Vagina (tissue), 2 donors: ENCODE measurements around the gene LRIT3. TPM values are rescaled to one million over a fixed set of nuclear protein-coding genes. Genes with fewer than 3 reads are reported as not detected.

Source experiments
- DNase-seq, 2 donors: peaks; one replicate each; pipeline ENCODE4 v3.0.0-alpha.2; 2017; ENCODE audit errors: extremely low spot score in 2 of 2
- H3K27ac ChIP-seq: fragments of 200-600 bp; sonication (generic); one replicate; pipeline ENCODE4 v1.5.1; 2019
- H3K27me3 ChIP-seq: fragments of 200-600 bp; sonication (generic); one replicate; pipeline ENCODE4 v1.5.1; 2019
- H3K36me3 ChIP-seq, 2 donors: fragments of 200-600 bp; sonication (generic); one replicate each; pipeline ENCODE4 v1.5.1; 2017 to 2019
- H3K4me1 ChIP-seq: fragments of 200-600 bp; sonication (generic); one replicate; pipeline ENCODE4 v1.5.1; 2019
- H3K4me3 ChIP-seq, 2 donors: fragments of 200-600 bp; sonication (generic); 1 replicate in 1 of 2; 2 replicates in 1 of 2; pipeline ENCODE4 v1.5.1; 2016 to 2019
- H3K9me3 ChIP-seq: fragments of 200-600 bp; sonication (generic); one replicate; pipeline ENCODE4 v1.5.1; 2019
- CTCF ChIP-seq, 3 experiments: fragments of 450-650 bp in 2 of 3; fragments of 200-600 bp in 1 of 3; sonication (generic) in 1 of 3; IDR thresholded peaks; one replicate each; pipeline ENCODE4 v1.5.1; 2017 to 2019; ENCODE audit warnings: antibody characterized with exemption in 3 of 3, mild to moderate bottlenecking in 2 of 3, moderate library complexity in 2 of 3
- POLR2A ChIP-seq, 2 donors: fragments of 450-650 bp; IDR thresholded peaks; one replicate each; pipeline ENCODE4 v1.6.1; 2017; ENCODE audit warnings: antibody characterized with exemption in 2 of 2, mild to moderate bottlenecking in 2 of 2, moderate library complexity in 2 of 2
- POLR2AphosphoS5 ChIP-seq, 2 donors: sonication (generic); formaldehyde crosslinking; IDR thresholded peaks; one replicate each; pipeline ENCODE4 v1.9.0; 2017; ENCODE audit warnings: antibody characterized with exemption in 2 of 2, mild to moderate bottlenecking in 2 of 2, low read depth in 1 of 2; ENCODE audit not compliant: insufficient read depth in 1 of 2
- intact Hi-C: fragments of 100-400 bp; cut with DNase I; formaldehyde crosslinking; loops from one replicate; pipeline ENCODE4 v1.15.1; 2023
- total RNA-seq: library from RNA; depleted of rRNA; stranded (reverse); fragments of >200 nt; gene quantifications from one replicate; pipeline ENCODE4 v1.2.3, GENCODE V29; 2016

The LRIT3 gene
- total RNA-seq, 1 donor from 2014 or later: not detected

DNA sequence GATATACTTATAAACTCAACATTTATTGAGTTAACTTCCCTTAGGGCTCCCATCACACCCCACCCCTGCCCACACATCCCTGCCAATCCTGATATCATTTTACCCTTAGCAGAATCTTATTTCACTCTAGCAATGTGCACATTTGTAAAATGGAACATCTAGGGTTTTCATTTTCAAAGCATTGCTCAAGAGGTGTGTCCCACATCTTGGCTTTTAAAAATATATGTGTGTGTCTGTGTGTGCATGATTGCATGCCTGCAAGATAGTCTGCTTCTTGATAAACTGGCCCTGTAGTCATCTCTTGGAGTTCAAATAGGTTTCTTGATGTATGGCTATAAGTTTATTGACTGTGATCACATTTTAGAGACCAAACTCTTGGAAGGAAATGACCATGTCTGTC is 38.4 kb downstream of the LRIT3 start:
- intact Hi-C loops: no loop called here
- H3K27me3 ChIP-seq: no peaks in the 10 kb centered on the region
- no peaks in the 10 kb centered on the region for H3K4me1 ChIP-seq
- H3K9me3 ChIP-seq: no peaks in the 10 kb centered on the region
- no peaks in the 10 kb centered on the region for H3K36me3 ChIP-seq
- no peak overlapping the region for H3K4me3 ChIP-seq
- H3K27ac ChIP-seq: no peak overlapping the region
- DNase-seq: no peak
- TF ChIP-seq CTCF (IDR thresholded peaks at IDR 0.05) (no peak), POLR2AphosphoS5 (IDR thresholded peaks at IDR 0.05; ENCODE audit: insufficient read depth in 1 of 2, low read depth in 1 of 2) (no peak), POLR2A (IDR thresholded peaks at IDR 0.05) (no peak)

- Histone ChIP-seq H3K27me3 (no peaks in the 10 kb centered on the region), H3K9me3 (no peaks in the 10 kb centered on the region), H3K27ac (no peak overlapping the region), H3K4me1 (no peaks in the 10 kb centered on the region), H3K36me3 (no peaks in the 10 kb centered on the region), H3K4me3 (no peak overlapping the region)
- no peak for TF ChIP-seq CTCF (IDR thresholded peaks at IDR 0.05)
- TF ChIP-seq POLR2AphosphoS5 (IDR thresholded peaks at IDR 0.05; ENCODE audit: insufficient read depth in 1 of 2, low read depth in 1 of 2): no peak
- TF ChIP-seq POLR2A (IDR thresholded peaks at IDR 0.05): no peak
- no peak for DNase-seq
- intact Hi-C loops: no loop called here
Measured at GRCh38 chr4:109887071-109887470, 39.2 kb downstream of the LRIT3 start.

GRCh38 chr4:109890076-109890475 is 42.2 kb downstream of the LRIT3 start:
- TF ChIP-seq CTCF (IDR thresholded peaks at IDR 0.05): no peak
- no peaks in the 10 kb centered on the region for H3K4me1 ChIP-seq
- no peak overlapping the region for H3K27ac ChIP-seq
- intact Hi-C loops: no loop called here
- DNase-seq: no peak
- H3K27me3 ChIP-seq: no peaks in the 10 kb centered on the region
- H3K9me3 ChIP-seq: no peaks in the 10 kb centered on the region
- no peaks in the 10 kb centered on the region for H3K36me3 ChIP-seq
- no peak overlapping the region for H3K4me3 ChIP-seq

DNA sequence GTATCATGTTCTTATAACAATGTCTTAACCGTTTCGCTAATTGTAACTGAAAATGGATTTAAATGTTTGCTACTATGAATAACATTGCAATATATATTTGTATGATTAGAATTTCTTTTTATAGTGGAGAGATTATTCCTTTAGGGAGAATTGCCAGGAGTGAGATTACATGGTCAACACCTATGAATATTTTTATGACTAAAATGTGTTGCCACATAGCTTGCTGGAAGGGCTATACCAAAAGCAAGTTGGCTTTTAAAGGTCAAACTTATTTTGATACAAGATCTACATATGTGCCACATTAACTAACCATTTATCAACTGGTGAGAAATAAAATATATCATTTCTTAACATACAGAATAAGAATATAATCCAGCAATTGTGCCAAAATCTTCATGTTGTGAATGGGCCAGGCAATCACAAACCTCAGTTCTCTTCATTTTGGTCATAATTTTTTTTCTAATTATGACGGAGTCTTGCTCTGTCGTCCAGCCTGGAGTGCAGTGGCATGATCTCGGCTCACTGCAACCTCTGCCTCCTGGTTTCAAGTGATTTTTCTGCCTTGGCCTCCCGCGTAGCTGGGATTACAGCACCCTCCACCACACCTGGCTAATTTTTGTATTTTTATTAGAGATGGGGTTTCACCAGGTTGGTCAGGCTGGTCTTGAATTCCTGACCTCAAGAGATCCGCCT is 54.8 kb downstream of the LRIT3 start:
- no peak overlapping the region for H3K27ac ChIP-seq
- H3K9me3 ChIP-seq: no peaks in the 10 kb centered on the region
- intact Hi-C loops: no loop called here
- TF ChIP-seq POLR2A (IDR thresholded peaks at IDR 0.05): no peak
- no peak for TF ChIP-seq CTCF (IDR thresholded peaks at IDR 0.05)
- no peaks in the 10 kb centered on the region for H3K4me1 ChIP-seq
- no peaks in the 10 kb centered on the region for H3K36me3 ChIP-seq
- no peak overlapping the region for H3K4me3 ChIP-seq
- DNase-seq: no peak
- no peaks in the 10 kb centered on the region for H3K27me3 ChIP-seq

- DNase-seq: no peak
Measured at GRCh38 chr4:109908731-109909130, 60.8 kb downstream of the LRIT3 start.

More at GRCh38 chr4:109908731-109909130, 60.8 kb downstream of the LRIT3 start:
- Histone ChIP-seq H3K36me3 (no peaks in the 10 kb centered on the region), H3K9me3 (no peaks in the 10 kb centered on the region), H3K4me1 (no peaks in the 10 kb centered on the region), H3K27ac (no peak overlapping the region), H3K27me3 (no peaks in the 10 kb centered on the region), H3K4me3 (no peak overlapping the region)
- TF ChIP-seq POLR2AphosphoS5 (IDR thresholded peaks at IDR 0.05; ENCODE audit: insufficient read depth in 1 of 2, low read depth in 1 of 2) (no peak), POLR2A (IDR thresholded peaks at IDR 0.05) (no peak), CTCF (IDR thresholded peaks at IDR 0.05) (no peak)
- intact Hi-C loops: no loop called here
